SK-N-DZ (cell line): ENCODE measurements around the gene CACNA1F. TPM values are rescaled to one million over a fixed set of nuclear protein-coding genes. Genes with fewer than 3 reads are reported as not detected.

Source experiments
- DNase-seq: peaks from one replicate; pipeline ENCODE4 v3.0.0-alpha.2; 2015; ENCODE audit warnings: low spot score
- polyA plus RNA-seq, 2 experiments: library from polyadenylated mRNA; depleted of rRNA; stranded (reverse); fragments of >200 nt; gene quantifications; 2 replicates each; pipeline ENCODE4 v1.2.3, GENCODE V29; 2014

The CACNA1F gene
- polyA plus RNA-seq (2014; cell fraction: cytosol; rRNA removed), result 0.06 and 0.61 TPM in 2 replicates
- 0.43 and 2.0 TPM in 2 replicates for polyA plus RNA-seq (2014; cell fraction: nucleus; rRNA removed)

- DNase-seq, result no peak
Observed at GRCh38 chrX:49233176-49233575, at the start of gene CACNA1F. Gene CACNA1F (minus strand): TSS chrX:49233340. CDS start chrX:49233309, 31 bp downstream.

- DNase-seq, result peak; percentile 67
Observed at GRCh38 chrX:49282647-49283011, 49.5 kb upstream of the CACNA1F start.

GRCh38 chrX:49278081-49278480 is 44.9 kb upstream of the CACNA1F start:
- no peak for DNase-seq

GRCh38 chrX:49277535-49277830 is 44.3 kb upstream of the CACNA1F start:
- no peak for DNase-seq

- no peak for DNase-seq
Observed at GRCh38 chrX:49276671-49277534, 43.8 kb upstream of the CACNA1F start.

GRCh38 chrX:49276207-49276606 is 43.1 kb upstream of the CACNA1F start:
- no peak for DNase-seq

- DNase-seq, result no peak
Observed at GRCh38 chrX:49273181-49273727, 40.1 kb upstream of the CACNA1F start.

GRCh38 chrX:49272421-49272820 is 39.3 kb upstream of the CACNA1F start:
- DNase-seq, result no peak

GRCh38 chrX:49271341-49271740 is 38.2 kb upstream of the CACNA1F start:
- DNase-seq, result no peak

GRCh38 chrX:49270249-49270921 is 37.2 kb upstream of the CACNA1F start:
- DNase-seq, result no peak

GRCh38 chrX:49269767-49270248 is 36.7 kb upstream of the CACNA1F start, which contains the start of gene PPP1R3F:
Gene PPP1R3F (plus strand): TSS chrX:49269793. CDS start chrX:49269870, 77 bp downstream.
- no peak for DNase-seq

- peak; percentile 98 for DNase-seq
Observed at GRCh38 chrX:49269010-49269766, 36.0 kb upstream of the CACNA1F start.

GRCh38 chrX:49268702-49269009 is 35.5 kb upstream of the CACNA1F start:
- DNase-seq, result no peak

- no peak for DNase-seq
Observed at GRCh38 chrX:49266523-49267445, 33.6 kb upstream of the CACNA1F start.

GRCh38 chrX:49264460-49264859 is 31.3 kb upstream of the CACNA1F start, which contains the start of gene FOXP3:
Gene FOXP3 (minus strand): TSS chrX:49264710. CDS start chrX:49258505, 6,205 bp downstream.
- DNase-seq, result no peak

GRCh38 chrX:49263631-49264030 is 30.5 kb upstream of the CACNA1F start:
- no peak for DNase-seq

- no peak for DNase-seq
Observed at GRCh38 chrX:49262603-49263002, 29.5 kb upstream of the CACNA1F start.

GRCh38 chrX:49260221-49260985 is 27.3 kb upstream of the CACNA1F start:
- DNase-seq, result no peak

- no peak for DNase-seq
Observed at GRCh38 chrX:49258749-49259124, 25.6 kb upstream of the CACNA1F start.
